Measurements from ENCODE around the gene BSND. TPM values are rescaled to one million over a fixed set of nuclear protein-coding genes. Genes with fewer than 3 reads are reported as not detected.

BSND gene
- total RNA-seq, 4 donors from 2014 or later: not detected

DNA sequence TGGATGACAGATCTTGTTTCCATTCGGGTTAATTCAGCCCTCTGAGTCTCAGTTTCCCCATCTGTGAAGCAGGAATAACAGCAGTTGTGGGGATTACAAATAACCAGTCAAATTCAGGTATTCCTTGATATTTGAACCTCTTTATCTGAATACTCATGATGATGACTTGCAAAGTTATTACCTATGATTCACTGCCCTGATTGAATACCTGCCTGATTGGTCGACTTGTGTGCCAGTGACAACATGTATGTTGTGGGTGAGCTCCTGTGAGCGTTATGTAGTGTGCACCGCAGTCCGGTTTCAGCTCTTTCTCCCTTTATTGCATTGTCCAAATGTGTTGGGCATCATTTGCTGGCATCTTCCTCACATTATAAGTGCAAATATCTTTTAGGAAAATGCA is 27.8 kb upstream of the BSND start:
- 72 to 81% methylated on average over 5 of the region's 5 CpGs for WGBS, 2 donors
- DNase-seq (ENCODE audit: low spot score in 2 of 2): peak in 1 of 2 donors; percentile 26

DNA sequence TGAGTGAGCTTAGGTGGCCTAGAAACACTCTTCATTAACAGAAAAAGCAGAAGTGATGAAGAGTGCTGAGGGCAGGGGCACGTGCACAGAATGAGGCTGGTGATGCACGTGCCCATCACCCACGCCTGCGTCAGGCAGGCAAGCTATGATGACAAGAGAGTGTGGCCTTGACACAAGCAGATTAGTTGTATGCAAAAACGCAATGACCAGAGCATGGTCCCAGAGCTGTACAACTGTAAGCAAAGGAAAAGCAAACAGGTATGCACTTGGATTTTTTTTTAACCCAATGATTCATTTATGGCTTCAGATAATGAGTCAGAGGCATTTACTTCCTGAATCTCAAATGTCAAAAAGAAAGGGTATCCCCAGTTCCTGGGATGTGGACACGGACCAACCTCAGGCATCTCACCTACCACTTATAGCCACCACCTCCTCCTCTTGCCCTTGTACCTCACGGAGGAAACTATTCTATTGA is 27.4 kb upstream of the BSND start:
- WGBS, 2 donors: 68 to 71% methylated on average over 7 of the region's 7 CpGs
- DNase-seq (ENCODE audit: low spot score in 2 of 2): no peak
- intact Hi-C loops (cut with DNase I; ENCODE audit: low total_unique reads): no loop called here
- no peak overlapping the region for H3K4me3 ChIP-seq (ENCODE audit: low read depth, poor library complexity, severe bottlenecking)
- TF ChIP-seq POLR2A (IDR thresholded peaks at IDR 0.05) (no peak), CTCF (IDR thresholded peaks at IDR 0.05) (no peak)

More for the DNA sequence above, 27.8 kb upstream of the BSND start:
- H3K4me3 ChIP-seq (ENCODE audit: low read depth, poor library complexity, severe bottlenecking): no peak overlapping the region
- intact Hi-C loops (cut with DNase I; ENCODE audit: low total_unique reads): no loop called here
- TF ChIP-seq CTCF (IDR thresholded peaks at IDR 0.05): no peak
- no peak for TF ChIP-seq POLR2A (IDR thresholded peaks at IDR 0.05)

DNA sequence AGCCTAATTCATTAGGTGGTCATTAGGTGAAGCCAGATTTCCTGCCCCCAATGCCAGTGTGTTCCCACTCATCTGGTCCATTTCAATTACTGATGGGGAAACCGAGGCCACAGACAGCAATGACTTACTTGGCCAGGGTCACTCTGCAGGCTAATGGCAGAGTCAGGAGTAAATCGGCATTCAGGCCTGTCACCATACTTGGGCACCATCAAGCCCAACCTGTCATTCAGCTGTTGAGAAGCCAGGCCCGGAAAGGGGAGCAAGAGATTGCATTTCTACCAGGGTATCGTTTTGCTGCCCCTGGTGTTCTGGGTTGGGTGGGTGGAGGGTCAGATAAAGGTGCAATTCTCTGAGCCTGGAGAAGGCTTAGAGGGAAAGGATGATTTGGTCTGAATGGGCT is 26.3 kb upstream of the BSND start:
- H3K4me3 ChIP-seq (ENCODE audit: low read depth, poor library complexity, severe bottlenecking): no peak overlapping the region
- 88 to 94% methylated on average over 4 of the region's 4 CpGs for WGBS, 2 donors
- intact Hi-C loops (cut with DNase I; ENCODE audit: low total_unique reads): no loop called here
- no peak for TF ChIP-seq POLR2A (IDR thresholded peaks at IDR 0.05)
- TF ChIP-seq CTCF (IDR thresholded peaks at IDR 0.05): no peak
- peak in 1 of 2 donors; percentile 75 for DNase-seq (ENCODE audit: low spot score in 2 of 2)

DNA sequence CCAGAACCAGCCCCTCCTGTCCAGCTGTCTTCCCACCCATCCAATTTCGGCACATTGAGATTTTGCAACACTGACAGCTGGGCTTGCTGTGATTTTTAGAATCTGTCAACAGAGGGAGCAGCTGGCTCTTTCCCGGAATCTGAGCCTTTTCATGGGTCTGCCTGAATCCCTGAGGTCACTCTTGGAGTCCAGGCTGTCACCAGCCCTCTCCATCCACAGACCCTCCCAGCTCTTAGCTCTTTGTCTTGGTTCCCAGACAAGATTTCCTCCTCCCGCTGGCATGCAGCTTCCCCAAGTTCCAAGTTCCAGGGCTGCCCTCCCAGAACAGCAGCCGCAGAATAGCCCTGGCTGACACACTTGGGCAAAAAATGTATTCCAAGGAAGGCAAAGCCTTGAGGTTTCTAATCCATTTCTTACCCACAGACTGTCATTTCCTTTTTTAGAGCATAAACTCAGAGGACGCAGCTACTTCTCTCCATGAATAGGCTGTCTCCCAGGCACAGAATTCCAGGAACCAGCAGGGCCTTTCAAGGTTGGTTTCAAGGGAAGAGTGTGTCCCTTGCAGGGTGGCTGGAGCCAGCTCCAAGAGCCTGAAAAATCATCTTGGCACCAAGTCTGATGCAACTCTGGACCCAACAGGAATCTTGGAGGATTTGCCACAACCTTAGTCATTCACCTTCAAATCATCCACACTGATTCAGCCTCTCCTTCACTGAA is 25.4 kb upstream of the BSND start:
- WGBS, 2 donors: 34 to 36% methylated on average over 5 of the region's 5 CpGs
- DNase-seq (ENCODE audit: low spot score in 2 of 2): peak; percentile 38 to 86
- intact Hi-C loops (cut with DNase I; ENCODE audit: low total_unique reads): no loop called here
- H3K4me3 ChIP-seq (ENCODE audit: low read depth, poor library complexity, severe bottlenecking): no peak overlapping the region
- TF ChIP-seq CTCF (IDR thresholded peaks at IDR 0.05): no peak
- TF ChIP-seq POLR2A (IDR thresholded peaks at IDR 0.05): no peak

GRCh38 chr1:54975356-54976108 is 23.2 kb upstream of the BSND start:
- TF ChIP-seq CTCF (IDR thresholded peaks at IDR 0.05) (no peak), POLR2A (IDR thresholded peaks at IDR 0.05) (no peak)
- WGBS, 2 donors: 51 to 58% methylated on average over 4 of the region's 4 CpGs
- DNase-seq (ENCODE audit: low spot score in 2 of 2): peak in 1 of 2 donors; percentile 59
- H3K4me3 ChIP-seq (ENCODE audit: low read depth, poor library complexity, severe bottlenecking): no peak overlapping the region
- intact Hi-C loops (cut with DNase I; ENCODE audit: low total_unique reads): no loop called here
